ENCODE results near the gene PARVB.

Gene PARVB

GRCh38 chr22:44185237-44186120, 161.4 kb downstream of the PARVB start:
- DNase-seq (ENCODE audit: insufficient read length, low spot score) (no peak), FAIRE-seq (no peak)
- TF ChIP-seq CTCF (IDR thresholded peaks at IDR 0.05; ENCODE audit: insufficient read depth, missing control alignments) = no peak

- TF ChIP-seq CTCF (IDR thresholded peaks at IDR 0.05; ENCODE audit: insufficient read depth, missing control alignments) = no peak
- DNase-seq (ENCODE audit: insufficient read length, low spot score) = no peak
- FAIRE-seq = no peak
Measured at GRCh38 chr22:44186121-44186510, 162.0 kb downstream of the PARVB start.

GRCh38 chr22:44186737-44187136, 162.6 kb downstream of the PARVB start:
- no peak for TF ChIP-seq CTCF (IDR thresholded peaks at IDR 0.05; ENCODE audit: insufficient read depth, missing control alignments)
- DNase-seq (ENCODE audit: insufficient read length, low spot score) = no peak
- no peak for FAIRE-seq

GRCh38 chr22:44187652-44188230, 163.6 kb downstream of the PARVB start:
- FAIRE-seq = no peak
- no peak for TF ChIP-seq CTCF (IDR thresholded peaks at IDR 0.05; ENCODE audit: insufficient read depth, missing control alignments)

GRCh38 chr22:44188316-44188715, 164.2 kb downstream of the PARVB start:
- DNase-seq (ENCODE audit: insufficient read length, low spot score) (no peak), FAIRE-seq (no peak)

More at GRCh38 chr22:44187652-44188230, 163.6 kb downstream of the PARVB start:
- DNase-seq (ENCODE audit: insufficient read length, low spot score) = no peak

GRCh38 chr22:44188986-44189630, 165.0 kb downstream of the PARVB start:
- FAIRE-seq (no peak), DNase-seq (ENCODE audit: insufficient read length, low spot score) (no peak)
- no peak for TF ChIP-seq CTCF (IDR thresholded peaks at IDR 0.05; ENCODE audit: insufficient read depth, missing control alignments)

More at GRCh38 chr22:44188316-44188715, 164.2 kb downstream of the PARVB start:
- TF ChIP-seq CTCF (IDR thresholded peaks at IDR 0.05; ENCODE audit: insufficient read depth, missing control alignments) = no peak
